K562 (cell line): ENCODE data around the gene TMEM170A. TPM values are rescaled to one million over a fixed set of nuclear protein-coding genes. Genes with fewer than 3 reads are reported as not detected.

Experiments used
- CHD1 ChIP-seq: fragments of 200-600 bp; sonication (generic); IDR thresholded peaks from one replicate; pipeline ENCODE4 v1.6.1; 2012; ENCODE audit warnings: mild to moderate bottlenecking, moderate library complexity, low read length, inconsistent platforms
- DEAF1 ChIP-seq: fragments of 450-650 bp; formaldehyde crosslinking; IDR thresholded peaks from 2 replicates; pipeline ENCODE4 v1.4.0; 2020; ENCODE audit warnings: mild to moderate bottlenecking, moderate library complexity
- DLX4 ChIP-seq: fragments of 250-450 bp; sonication (Bioruptor Pico); IDR thresholded peaks from 2 replicates; pipeline ENCODE4 v1.6.1; 2021; ENCODE audit warnings: mild to moderate bottlenecking
- HDGF ChIP-seq: fragments of 450-650 bp; IDR thresholded peaks from 2 replicates; pipeline ENCODE4 v1.6.1; 2016
- PCBP1 ChIP-seq: fragments of 200-400 bp; formaldehyde crosslinking; IDR thresholded peaks from 2 replicates; pipeline ENCODE4 v1.6.1; 2018; ENCODE audit warnings: mild to moderate bottlenecking, low read depth, low read length; ENCODE audit not compliant: poor library complexity, severe bottlenecking
- PRPF4 ChIP-seq: fragments of 200-400 bp; formaldehyde crosslinking; IDR thresholded peaks from one replicate; pipeline ENCODE4 v1.6.1; 2017; ENCODE audit warnings: low read length, low read depth, mild to moderate bottlenecking; ENCODE audit not compliant: insufficient read depth, poor library complexity, severe bottlenecking
- RFX1 ChIP-seq: fragments of 450-650 bp; IDR thresholded peaks from 2 replicates; pipeline ENCODE4 v1.6.1; 2016; ENCODE audit warnings: mild to moderate bottlenecking, moderate library complexity
- TARDBP ChIP-seq: fragments of 450-650 bp; IDR thresholded peaks from 2 replicates; pipeline ENCODE4 v1.6.1; 2016
- ZNF3 ChIP-seq: fragments of 250-450 bp; sonication (Bioruptor Pico); IDR thresholded peaks from 2 replicates; pipeline ENCODE4 v1.5.0; 2021; ENCODE audit warnings: mild to moderate bottlenecking, moderate library complexity
- polyA plus RNA-seq, 8 experiments: library from polyadenylated mRNA; depleted of rRNA in 4 of 8; stranded (reverse) in 5 of 8; unstranded in 3 of 8; fragments of >200 nt; fragmentation: Nextera tagmentation in 2 of 8; fragmentation: Illumina TruSeq in 1 of 8; extraction: Ambion mirVana in 2 of 8; extraction: Trizol in 1 of 8; gene quantifications; 2 replicates each; pipeline versions ENCODE4 v1.2.1 to v1.2.3, GENCODE V29; 2011 to 2014; ENCODE audit warnings: inconsistent platforms in 1 of 8, missing spikeins in 1 of 8
- total RNA-seq, 7 experiments: library from RNA; depleted of rRNA in 6 of 7; stranded (reverse); fragments of >200 nt in 6 of 7; fragmentation: Illumina TruSeq in 2 of 7; extraction: Trizol in 2 of 7; gene quantifications; 2 replicates each; pipeline versions ENCODE4 v1.2.1 to v1.2.3, GENCODE V29; 2011 to 2021; ENCODE audit warnings: low replicate concordance in 1 of 7
- TF ChIP-seq, protein P1 (sequence below): sonication (generic); formaldehyde crosslinking; IDR thresholded peaks from 2 replicates; pipeline ENCODE4 v1.8.0; 2022; ENCODE audit warnings: missing genetic modification reagents, mild to moderate bottlenecking, borderline replicate concordance
- TF ChIP-seq, protein P2 (sequence below): sonication (generic); formaldehyde crosslinking; IDR thresholded peaks from 2 replicates; pipeline ENCODE4 v1.8.1; 2023; ENCODE audit warnings: mild to moderate bottlenecking, missing genetic modification reagents
- TF ChIP-seq, protein P3 (sequence below): fragments of 250-450 bp; sonication (Bioruptor Pico); IDR thresholded peaks from 2 replicates; pipeline ENCODE4 v1.5.0; 2021; ENCODE audit warnings: mild to moderate bottlenecking, moderate library complexity
- TF ChIP-seq, protein P4 (sequence below): sonication (generic); formaldehyde crosslinking; IDR thresholded peaks from 2 replicates; pipeline ENCODE4 v1.8.1; 2023; ENCODE audit warnings: mild to moderate bottlenecking, missing genetic modification reagents

TMEM170A gene
- total and polyA plus RNA-seq, 9 of the 15 experiments (the other 6 are each of a cell fraction or from before 2014, with no cell fraction given), result 6.1 to 30.2 (median 15.0) TPM

GRCh38 chr16:75432828-75433731 lies 31.4 kb downstream of the TMEM170A start, which contains the start of gene CFDP1 (continued):
- TF ChIP-seq, protein P1, sequence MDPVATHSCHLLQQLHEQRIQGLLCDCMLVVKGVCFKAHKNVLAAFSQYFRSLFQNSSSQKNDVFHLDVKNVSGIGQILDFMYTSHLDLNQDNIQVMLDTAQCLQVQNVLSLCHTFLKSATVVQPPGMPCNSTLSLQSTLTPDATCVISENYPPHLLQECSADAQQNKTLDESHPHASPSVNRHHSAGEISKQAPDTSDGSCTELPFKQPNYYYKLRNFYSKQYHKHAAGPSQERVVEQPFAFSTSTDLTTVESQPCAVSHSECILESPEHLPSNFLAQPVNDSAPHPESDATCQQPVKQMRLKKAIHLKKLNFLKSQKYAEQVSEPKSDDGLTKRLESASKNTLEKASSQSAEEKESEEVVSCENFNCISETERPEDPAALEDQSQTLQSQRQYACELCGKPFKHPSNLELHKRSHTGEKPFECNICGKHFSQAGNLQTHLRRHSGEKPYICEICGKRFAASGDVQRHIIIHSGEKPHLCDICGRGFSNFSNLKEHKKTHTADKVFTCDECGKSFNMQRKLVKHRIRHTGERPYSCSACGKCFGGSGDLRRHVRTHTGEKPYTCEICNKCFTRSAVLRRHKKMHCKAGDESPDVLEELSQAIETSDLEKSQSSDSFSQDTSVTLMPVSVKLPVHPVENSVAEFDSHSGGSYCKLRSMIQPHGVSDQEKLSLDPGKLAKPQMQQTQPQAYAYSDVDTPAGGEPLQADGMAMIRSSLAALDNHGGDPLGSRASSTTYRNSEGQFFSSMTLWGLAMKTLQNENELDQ, result no peak
- TF ChIP-seq, protein P2, sequence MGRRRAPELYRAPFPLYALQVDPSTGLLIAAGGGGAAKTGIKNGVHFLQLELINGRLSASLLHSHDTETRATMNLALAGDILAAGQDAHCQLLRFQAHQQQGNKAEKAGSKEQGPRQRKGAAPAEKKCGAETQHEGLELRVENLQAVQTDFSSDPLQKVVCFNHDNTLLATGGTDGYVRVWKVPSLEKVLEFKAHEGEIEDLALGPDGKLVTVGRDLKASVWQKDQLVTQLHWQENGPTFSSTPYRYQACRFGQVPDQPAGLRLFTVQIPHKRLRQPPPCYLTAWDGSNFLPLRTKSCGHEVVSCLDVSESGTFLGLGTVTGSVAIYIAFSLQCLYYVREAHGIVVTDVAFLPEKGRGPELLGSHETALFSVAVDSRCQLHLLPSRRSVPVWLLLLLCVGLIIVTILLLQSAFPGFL, result no peak
- TF ChIP-seq TARDBP, result no peak
- TF ChIP-seq DLX4 (CRISPR knock-in tag), result no peak
- TF ChIP-seq, protein P3, sequence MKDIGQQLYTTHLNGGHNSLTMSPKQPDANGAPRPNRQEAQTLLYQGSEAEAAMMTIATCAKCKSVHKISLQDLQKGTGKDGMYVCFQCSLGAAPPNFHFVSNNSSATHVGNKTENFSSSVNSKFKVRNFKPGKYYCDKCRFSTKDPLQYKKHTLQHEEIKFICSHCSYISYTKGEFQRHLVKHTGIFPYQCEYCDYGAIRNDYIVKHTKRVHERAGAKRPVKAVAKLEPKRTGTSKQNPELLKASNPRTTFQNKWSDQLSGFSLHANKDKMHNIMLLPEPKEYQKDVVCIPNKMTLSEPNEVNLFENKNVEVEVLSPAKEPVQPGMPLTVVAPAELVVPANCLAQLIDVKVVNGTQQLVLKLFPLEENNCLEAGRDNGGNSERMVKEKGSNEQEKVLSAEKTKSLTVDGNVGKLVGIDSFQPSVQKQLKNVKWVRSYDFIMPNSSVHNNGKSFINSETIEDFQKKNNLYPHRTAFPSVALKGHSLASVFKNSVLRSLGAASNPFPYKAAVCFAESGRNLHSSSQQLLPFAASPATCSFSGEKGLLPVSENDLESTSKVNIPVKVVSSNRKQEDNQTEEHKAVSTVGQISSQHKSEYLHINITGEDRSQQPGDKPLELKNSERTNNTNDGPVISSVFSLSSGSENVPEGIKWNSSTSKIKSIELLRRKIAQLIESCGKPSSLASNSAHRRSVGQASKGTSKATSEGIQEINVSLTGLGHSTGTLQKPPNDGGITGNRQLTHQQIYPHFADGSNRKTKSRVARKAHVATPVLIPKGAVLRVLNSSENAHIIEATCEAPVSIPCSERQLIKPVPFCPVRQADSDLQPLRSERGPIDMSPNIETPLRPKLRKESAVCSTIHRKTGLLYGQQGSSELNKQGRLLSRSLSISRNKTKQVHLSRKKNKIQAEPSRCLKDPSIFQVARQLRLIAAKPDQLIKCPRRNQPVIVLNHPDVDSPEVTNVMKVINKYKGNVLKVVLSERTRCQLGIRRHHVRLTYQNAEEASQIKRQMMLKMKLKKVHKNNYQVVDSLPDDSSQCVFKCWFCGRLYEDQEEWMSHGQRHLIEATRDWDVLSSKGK (CRISPR knock-in tag), result no peak
- no peak for TF ChIP-seq PCBP1
- no peak for TF ChIP-seq ZNF3
- TF ChIP-seq HDGF, result no peak
- TF ChIP-seq, protein P4, sequence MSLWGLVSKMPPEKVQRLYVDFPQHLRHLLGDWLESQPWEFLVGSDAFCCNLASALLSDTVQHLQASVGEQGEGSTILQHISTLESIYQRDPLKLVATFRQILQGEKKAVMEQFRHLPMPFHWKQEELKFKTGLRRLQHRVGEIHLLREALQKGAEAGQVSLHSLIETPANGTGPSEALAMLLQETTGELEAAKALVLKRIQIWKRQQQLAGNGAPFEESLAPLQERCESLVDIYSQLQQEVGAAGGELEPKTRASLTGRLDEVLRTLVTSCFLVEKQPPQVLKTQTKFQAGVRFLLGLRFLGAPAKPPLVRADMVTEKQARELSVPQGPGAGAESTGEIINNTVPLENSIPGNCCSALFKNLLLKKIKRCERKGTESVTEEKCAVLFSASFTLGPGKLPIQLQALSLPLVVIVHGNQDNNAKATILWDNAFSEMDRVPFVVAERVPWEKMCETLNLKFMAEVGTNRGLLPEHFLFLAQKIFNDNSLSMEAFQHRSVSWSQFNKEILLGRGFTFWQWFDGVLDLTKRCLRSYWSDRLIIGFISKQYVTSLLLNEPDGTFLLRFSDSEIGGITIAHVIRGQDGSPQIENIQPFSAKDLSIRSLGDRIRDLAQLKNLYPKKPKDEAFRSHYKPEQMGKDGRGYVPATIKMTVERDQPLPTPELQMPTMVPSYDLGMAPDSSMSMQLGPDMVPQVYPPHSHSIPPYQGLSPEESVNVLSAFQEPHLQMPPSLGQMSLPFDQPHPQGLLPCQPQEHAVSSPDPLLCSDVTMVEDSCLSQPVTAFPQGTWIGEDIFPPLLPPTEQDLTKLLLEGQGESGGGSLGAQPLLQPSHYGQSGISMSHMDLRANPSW, result no peak; the same call in 1 of the 2 replicates
- no peak for TF ChIP-seq DEAF1 (CRISPR knock-in tag)
- TF ChIP-seq PRPF4, result no peak
- TF ChIP-seq CHD1, result no peak
- TF ChIP-seq RFX1, result peak; percentile 84
